Activated CD8-positive, alpha-beta memory T cell treated with anti-CD3 and anti-CD28 coated beads for 4 hours (primary cell): ENCODE data around the gene MAP3K1.
A peak's percentile ranks its signal among the peaks of the same experiment; 100 is the strongest.

Experiments used
- DNase-seq, 2 donors: peaks; one replicate each; pipeline ENCODE4 v3.0.0-alpha.2; 2020; ENCODE audit warnings: low read depth in 2 of 2

Gene MAP3K1

DNA sequence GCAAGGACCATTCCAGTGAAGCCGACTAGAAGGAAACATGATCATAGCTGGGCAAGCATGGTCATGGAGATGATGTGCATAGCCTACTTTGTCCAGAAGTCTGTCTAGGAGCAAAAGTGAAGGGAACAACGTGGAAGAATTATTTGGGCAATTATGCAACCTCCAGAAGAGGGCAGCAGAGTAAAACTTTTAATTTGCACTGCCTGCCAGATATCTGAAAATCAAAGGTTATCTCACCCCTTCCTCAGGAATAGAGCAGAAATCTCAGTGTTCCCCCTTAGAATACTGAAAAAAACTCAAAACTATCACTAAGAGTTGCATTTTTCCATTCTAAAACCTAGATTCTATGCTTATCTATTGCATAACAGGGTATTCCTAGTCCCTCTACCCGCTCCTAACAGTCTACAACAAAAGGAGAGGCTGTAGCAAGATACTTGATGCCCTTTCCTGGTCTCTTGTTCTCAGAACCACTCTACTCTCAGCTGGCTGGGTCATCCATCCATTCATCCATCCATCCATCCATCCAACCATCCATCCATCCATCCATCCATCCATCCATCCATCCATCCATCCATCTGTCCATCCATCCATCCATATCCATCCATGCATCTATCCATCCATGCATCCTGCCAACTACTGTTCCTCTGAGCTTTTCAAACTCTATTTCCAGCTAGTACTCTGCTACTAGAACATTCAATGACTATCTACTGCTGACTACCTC is 85.7 kb downstream of the MAP3K1 start:
- DNase-seq, result no peak

DNA sequence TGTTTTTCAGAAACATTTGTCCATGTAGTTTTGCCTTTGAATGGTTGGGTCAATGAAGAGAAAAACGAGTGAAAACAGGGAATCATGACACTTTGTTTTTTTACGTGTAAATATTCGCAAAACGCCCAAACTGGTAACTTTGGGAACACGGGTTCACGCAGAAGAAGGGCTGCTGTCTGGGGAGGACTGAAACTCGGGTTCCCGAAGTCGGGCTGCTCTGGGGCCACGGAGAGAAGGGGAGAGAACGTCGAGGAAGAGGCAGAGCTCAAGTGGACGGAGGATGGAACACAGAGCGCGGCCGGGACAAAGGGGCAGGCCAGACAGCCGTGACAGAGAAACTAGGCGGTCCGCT is 93.6 kb downstream of the MAP3K1 start:
- DNase-seq, result no peak

DNA sequence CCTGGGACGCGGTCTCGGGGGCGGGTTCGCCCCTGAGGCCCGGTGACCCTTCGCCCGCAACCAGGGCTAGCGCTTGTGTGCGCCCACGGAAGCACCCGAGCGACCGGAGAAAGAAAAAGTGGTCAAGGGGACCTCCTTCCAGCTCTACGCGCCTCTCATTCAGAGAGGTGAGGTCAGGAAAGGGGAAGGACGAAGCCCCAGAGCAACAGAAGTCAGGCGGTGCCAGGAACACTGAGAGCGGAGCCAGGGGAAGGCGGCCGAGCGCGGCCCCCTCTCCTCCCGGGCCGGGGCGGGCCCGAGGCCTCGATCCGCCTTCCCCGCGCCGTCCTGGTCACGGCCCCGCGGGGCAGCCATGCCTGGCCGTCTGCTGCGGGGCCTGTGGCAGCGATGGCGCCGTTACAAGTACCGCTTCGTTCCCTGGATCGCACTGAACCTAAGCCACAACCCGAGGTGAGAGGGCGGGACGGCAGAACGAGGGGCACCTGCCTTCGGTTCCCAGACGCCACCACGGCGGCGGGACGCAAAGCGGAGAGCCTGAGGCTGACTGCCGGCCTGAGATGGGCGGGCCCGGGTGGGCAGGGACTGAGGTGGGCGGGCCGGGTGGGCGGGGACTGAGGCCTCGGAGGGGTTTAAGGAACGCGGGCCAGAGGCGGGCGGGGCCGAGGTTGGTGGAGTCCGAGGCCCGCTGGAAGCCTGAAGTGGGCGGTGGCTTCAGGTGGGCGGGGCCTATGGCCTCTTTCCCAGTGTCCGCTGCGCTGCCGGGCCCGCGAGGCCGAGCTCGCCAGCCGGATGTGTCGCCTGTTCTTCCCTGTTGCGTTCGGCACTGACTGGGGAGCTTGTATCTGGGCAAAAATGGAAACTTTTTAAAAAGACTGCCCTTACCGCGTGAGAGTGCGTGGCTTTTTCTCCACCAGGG is 94.2 kb downstream of the MAP3K1 start, which contains the start of gene SETD9:
Gene SETD9, plus strand, starts transcription at position 303 of the 916 bp plus-strand sequence. Its CDS starts 50 bp downstream, at position 353.
- peak; percentile 77 to 79 for DNase-seq

DNA sequence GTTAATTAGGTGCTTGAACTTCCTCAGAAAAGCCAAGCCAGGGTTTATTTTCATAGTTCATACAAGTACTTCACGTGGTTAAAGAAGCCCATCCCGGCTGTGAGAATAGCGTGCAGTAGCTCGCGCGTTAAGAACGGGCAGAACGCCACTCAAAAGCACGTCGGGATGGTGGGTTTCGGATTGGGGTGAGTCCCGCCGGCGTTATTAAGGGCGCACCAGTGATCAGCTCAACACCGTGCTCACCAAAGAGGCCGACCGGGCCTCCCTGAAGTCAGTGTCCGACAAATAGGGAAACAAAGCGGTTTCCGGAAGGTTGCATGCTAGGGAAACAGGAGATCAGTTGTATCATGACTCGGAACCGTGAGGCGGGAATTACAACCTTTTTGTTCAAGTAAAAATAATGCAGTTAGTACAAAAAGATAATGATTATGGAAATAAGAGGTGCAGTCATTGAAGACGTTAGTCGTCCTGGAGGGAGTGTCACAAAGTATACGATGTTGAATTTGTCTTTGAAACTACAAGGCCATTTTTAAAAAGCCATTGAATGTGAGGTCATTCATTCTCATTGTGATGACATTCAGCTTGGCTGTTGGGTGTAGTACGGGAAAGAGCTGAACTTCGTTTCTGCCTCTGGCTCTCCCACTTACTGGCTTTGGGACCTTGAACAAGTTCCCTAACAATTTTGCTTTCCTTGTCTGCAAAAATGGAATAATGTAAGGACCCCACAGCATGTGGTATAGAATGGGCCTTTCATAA is 95.0 kb downstream of the MAP3K1 start:
- peak in 1 of 2 donors; percentile 16 for DNase-seq

DNA sequence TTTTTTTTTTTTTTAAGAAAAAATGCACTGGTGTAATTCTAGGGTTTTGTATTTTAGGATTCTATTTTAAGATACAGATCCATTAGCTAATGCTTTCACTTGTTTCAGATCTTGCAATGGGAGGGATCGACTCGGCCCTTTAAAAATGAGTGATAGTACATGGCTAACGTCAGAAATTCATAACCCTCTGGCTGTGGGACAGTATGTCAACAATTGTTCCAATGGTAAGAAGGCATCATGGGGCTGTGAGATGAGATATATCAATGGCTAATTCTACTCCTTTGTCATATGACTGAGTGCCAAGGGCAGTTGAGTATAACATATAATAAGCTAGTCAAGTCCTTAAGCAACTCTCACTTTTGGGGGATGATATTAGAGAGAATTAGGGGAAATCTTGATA is 98.4 kb downstream of the MAP3K1 start:
- no peak for DNase-seq

DNA sequence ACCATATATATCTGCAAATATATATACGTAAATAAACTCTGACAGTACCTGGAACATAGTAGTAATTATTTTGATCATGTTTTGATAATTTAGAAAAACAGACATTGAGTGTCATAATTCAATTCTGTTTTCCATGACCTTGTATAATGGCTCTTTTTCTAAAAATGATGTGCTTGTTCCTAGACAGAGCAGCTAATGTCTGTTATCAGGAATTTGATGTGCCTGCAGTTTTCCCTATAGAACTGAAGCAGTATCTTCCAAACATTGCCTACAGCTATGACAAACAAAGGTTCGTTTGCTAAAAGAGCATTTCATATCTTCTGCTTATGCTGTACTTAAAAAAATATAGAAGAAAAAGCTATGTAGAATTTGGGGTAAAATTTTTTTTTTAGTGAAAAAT is 99.3 kb downstream of the MAP3K1 start:
- DNase-seq, result no peak

DNA sequence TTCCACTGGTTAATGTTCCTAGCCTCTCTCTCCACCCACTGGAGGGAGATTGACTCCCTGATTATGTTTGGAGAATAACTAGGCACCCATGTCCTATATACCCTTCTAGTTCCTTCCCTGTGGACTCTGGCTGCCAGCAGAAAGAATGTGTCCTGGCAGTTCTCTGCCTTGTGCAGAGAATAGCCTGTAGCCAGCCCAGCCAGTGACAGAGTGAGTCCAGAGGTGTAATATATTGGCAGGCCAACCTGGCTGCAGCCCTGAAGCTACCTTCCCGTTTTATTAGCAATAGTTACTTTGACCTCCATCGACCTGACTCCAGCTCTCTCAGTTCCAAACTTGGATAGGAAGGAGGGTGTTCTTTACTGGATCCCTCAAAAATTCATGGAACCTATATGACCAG is 102.2 kb downstream of the MAP3K1 start:
- no peak for DNase-seq

DNA sequence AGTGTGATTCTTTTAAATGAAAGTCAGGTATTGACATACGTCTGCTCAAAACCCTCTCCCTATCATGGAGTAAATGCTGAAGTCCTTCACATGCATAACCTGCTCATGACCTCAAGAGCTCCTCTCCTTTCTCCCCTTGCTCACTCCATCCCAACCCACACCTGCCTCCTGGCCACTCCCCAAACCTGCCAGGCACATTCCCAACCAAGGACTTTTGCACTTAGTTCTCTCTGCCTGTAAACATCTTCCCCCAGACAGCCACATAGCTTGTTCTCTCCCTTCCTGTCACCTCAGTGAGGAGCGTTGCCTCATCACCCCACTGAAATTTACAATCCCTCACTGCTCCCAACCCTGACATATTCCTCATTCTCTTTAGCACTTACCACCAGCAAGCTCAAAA is 102.7 kb downstream of the MAP3K1 start:
- no peak for DNase-seq

DNA sequence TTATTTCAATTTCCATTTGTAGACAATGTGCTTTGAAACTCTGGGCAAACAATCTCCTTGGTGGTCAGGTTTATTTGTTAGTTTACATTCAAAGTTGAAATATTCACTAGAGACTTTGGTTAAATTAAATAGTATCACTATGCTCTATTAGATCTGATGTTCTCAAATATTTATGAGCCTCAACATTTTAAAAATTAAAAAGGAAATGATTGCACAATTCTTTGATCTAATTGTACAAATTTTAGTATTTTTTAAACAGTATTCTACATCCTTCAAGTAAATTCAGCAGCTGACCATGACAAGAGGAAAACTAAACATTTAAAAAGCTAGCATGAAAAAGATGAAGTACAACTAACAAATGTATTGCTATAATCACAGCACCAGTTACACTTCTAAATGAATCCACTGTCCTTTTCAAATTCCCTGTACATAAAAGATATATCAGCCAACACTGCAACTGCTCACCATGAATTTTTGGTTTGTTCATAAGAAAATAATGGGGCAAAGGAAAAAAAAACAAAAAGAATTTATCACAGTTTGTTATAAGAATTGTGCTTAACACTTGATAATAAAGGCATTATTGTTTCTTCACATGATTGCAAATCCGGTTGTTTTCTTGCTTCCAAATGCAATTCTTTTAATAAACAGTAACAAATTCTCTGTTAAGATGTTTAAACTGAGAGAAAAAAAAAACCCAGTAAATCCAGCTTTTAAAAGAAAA is 104.8 kb downstream of the MAP3K1 start:
- DNase-seq, result no peak

DNA sequence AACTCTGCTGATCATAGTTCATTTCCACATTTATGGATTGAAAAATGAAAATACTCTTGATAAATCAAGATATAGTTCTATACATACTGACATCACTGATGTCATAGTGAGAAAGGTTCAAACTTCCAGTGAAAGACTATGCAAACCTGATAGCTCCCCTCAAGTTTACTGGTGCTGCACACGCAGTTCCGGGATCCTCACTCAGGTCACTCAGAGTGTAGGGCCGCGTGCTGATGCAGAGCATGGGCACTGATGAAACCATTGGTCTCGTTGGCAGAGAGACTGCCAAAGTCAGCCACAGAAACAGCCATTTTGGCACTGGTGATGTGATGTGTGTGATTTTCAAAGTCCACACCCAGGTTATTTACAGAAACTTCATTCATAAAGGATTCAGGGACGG is 107.6 kb downstream of the MAP3K1 start:
- DNase-seq, result no peak

DNA sequence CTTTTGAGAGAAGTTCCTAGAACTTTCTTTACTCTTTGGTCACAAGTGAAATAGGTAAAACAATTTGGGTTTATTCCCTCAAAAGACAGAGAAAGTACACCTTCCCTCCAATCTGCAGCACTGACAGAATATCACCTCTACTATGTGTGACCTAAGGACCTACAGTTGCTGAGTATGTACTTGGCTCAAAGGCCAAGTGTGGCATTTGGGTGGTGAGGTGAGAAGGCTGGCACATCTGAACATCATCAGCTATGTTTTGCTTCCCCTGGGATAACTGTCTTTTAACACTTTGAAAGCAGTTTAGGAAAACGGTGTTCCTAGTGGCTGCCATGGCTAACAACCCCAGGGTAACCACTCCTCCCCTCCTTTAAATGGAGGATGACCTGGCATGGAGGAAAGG is 119.0 kb downstream of the MAP3K1 start:
- DNase-seq, result no peak

DNA sequence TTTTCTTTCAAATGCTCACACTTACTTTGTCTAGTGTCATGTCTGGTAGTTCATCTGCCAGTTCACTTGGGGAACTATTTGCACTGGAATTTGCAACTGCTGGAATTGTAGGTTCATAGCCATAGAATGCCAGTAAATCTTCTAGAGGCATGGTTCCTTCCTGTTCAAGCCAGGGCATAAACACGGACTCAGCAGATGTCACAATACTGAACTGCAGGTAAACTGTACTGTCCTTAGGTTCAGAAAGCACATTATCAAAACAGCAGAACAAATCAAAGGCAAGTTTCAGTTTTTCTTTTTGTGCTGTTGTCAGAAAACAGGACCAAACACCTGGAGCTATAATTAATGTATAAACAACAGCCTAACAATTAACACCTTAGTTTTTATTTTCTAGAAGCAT is 123.5 kb downstream of the MAP3K1 start:
- no peak for DNase-seq

DNA sequence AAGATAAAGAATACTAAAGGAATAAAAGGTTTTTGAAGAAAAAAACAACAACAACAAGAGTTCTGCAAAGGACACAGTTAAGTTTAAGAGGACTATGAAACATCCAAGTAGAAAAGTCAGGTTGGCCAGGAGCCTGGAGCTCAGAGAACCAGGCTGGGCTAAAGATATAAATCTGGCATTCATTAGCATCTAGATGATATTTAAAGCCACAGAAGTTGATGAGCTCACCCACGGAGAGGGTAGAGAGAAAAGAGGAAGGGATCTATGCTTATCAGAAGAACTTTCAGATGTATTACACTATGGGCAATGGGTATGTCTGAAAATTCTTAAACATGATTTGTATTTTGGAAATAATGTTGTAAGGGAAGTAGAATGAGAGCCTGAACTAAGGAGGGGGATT is 126.6 kb downstream of the MAP3K1 start:
- DNase-seq, result no peak
